T-helper 1 cell treated with Interleukin-12 subunit alpha and Interleukin-12 subunit beta and Interleukin-4 antibody, amounts not matched to agents 30 ng/mL and 1 ng/mL, for 36 hours (primary cell): ENCODE data around the gene AIP. TPM values are rescaled to one million over a fixed set of nuclear protein-coding genes. Genes with fewer than 3 reads are reported as not detected.

Experiments
- intact Hi-C: fragments of 100-400 bp; cut with micrococcal nuclease; formaldehyde crosslinking; loops from one replicate; pipeline ENCODE4 v1.15.1; 2024
- total RNA-seq: library from RNA; stranded (reverse); gene quantifications from 2 replicates; pipeline ENCODE4 v1.2.3, GENCODE V29; 2022

Gene AIP
- total RNA-seq, 1 donor from 2014 or later: 149 TPM

GRCh38 chr11:67492069-67492727 is 9.4 kb downstream of the AIP start:
- intact Hi-C loops: no loop called here

- intact Hi-C loops: no loop called here
These were observed 10.1 kb downstream of the AIP start for GRCh38 chr11:67492801-67493547.

- intact Hi-C loops: no loop called here
These were observed 10.9 kb downstream of the AIP start for GRCh38 chr11:67493548-67494370.

- intact Hi-C loops: no loop called here
These were observed 11.8 kb downstream of the AIP start for GRCh38 chr11:67494371-67495233.

GRCh38 chr11:67495234-67496005 is 12.6 kb downstream of the AIP start:
- intact Hi-C loops: no loop called here

DNA sequence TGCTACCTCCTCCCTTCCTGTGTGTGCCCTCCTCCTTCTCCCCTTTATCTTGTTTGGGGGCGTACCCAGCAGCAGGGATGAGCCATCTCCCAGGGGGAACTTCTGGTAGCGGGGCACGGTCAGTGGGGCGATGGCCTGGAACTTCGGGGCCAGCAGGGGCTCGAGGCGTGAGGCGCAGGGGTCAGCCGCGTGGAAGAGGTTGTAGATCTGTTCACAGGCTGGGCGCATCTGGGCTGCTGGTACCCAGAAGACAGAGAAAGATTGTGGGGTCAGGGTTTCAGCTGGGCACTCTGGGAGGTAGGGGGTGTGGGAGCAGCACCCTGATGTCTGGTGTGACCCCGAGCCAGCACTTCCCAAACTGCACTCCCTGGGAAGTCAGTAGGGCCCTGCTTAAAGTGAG is 13.3 kb downstream of the AIP start:
- intact Hi-C loops: no loop called here

GRCh38 chr11:67497656-67498291 is 14.9 kb downstream of the AIP start:
- intact Hi-C loops: no loop called here

DNA sequence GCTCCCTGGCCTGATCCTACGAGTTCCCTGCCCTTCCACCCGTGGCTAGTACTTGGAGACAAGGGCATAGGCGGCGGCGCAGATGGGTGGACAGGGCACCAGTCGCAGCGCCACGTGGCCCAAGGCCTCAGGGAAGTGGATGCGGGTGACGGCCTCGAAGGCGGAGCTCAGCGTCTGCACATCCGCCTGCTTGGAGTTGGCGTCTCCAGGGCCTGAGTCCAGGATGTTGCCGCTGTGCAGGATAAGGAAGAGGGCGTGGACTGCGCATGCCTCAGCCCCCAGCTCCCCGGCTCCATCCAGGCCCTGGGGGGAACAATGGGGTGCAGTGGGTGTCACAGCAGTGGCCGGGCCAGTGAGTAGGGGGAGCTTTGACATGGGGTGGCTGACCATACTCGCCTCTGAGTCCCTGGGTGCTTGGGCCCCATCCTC is 15.7 kb downstream of the AIP start:
- intact Hi-C loops: no loop called here

- intact Hi-C loops: no loop called here
These were observed 17.1 kb downstream of the AIP start for GRCh38 chr11:67499808-67500483.

- intact Hi-C loops: no loop called here
These were observed 17.6 kb downstream of the AIP start for GRCh38 chr11:67500484-67500821.

- intact Hi-C loops: no loop called here
These were observed 18.2 kb downstream of the AIP start for GRCh38 chr11:67500831-67501715.

DNA sequence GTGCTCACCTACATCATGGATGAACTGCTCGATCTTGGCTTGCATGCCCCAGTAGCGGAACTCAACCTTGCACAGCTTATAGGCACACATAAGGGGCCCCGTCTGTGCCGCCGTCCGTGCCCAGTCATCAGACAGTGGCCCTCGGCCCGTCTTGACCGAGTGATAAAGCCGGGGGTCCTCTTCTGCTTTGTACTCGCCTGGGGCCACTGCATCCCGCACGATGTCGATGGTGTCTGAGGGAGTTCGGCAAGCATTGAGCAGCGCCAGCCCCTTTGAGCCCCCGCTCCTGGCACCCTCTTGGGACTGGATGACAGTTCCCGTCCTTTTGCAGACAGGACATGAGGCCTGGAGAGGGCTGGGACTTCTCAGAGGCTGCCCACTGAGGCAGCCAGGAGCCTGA is 19.0 kb downstream of the AIP start:
- intact Hi-C loops: no loop called here

GRCh38 chr11:67502328-67502979 is 19.6 kb downstream of the AIP start:
- intact Hi-C loops: no loop called here

GRCh38 chr11:67503119-67504004 is 20.5 kb downstream of the AIP start:
- intact Hi-C loops: no loop called here

DNA sequence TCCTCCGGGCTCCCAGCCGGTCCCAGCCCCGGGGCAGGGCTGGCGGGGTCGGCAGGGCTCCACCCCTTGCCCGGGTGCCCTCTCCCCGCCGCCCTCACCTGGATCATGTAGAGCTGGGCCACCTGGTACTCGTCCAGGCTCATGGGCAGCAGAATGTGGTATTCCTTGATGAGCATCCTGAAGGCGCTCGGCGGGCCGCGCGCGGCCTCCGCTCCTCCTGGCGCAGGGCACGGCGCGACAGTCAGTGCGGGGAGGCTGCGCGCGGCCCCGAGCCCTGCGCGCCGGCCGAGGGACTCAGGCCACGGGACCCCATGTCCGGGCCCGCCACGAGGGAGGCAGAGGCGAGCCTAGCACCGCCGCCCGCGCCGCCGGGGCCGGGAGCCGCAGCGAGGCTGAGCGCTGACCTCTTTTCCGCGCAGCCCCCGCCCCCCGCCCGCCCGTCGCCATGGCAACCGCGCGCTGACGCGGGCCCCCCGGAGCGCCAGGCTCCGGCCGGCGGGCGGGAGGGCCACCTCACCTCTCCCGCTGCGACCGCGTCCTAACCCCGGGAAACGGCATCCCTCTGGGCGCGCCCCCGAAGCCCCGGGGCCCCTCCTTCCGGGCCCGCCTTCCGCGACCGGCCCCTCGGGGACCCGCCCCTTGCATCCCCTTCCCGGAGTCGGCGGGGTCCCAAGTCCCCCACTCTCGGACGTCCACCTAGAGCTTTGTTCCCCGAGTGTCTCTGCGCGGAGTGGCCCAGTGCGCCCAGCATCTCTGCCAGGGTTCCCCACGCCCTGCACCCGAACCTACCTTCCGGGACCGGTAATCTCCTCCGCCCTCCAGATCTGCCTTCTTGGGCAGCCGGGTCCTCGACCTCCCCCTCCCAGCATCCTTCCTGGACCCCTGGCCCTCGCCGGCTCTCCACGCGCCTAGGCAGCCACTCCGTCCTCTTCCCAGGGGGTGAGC is 21.5 kb downstream of the AIP start:
- intact Hi-C loops: no loop called here
